ENCODE results near the gene MRPL36.

MRPL36 gene

GRCh38 chr5:1807451-1808185, 8.0 kb upstream of the MRPL36 start:
- Histone ChIP-seq H3K4me3 (ENCODE audit: low read length) (no peak overlapping the region), H3K36me3 (ENCODE audit: insufficient read depth, low read length) (peaks cover 79% of the 10 kb centered on the region), H3K9ac (ENCODE audit: low read depth, low read length) (no peak overlapping the region), H3K4me1 (ENCODE audit: control insufficient read depth, insufficient read depth, low read length) (no peaks in the 10 kb centered on the region), H3K9me3 (replicated peaks; ENCODE audit: low read length) (no peaks in the 10 kb centered on the region), H3K4me2 (ENCODE audit: low read length) (no peak overlapping the region), H3K27me3 (ENCODE audit: control insufficient read depth, insufficient read depth, low read length) (no peaks in the 10 kb centered on the region)

- Histone ChIP-seq H3K9me3 (replicated peaks; ENCODE audit: low read length) (no peaks in the 10 kb centered on the region), H3K4me1 (ENCODE audit: control insufficient read depth, insufficient read depth, low read length) (peaks cover 2% of the 10 kb centered on the region), H3K4me3 (ENCODE audit: low read length) (no peak overlapping the region), H3K36me3 (ENCODE audit: insufficient read depth, low read length) (peaks cover 75% of the 10 kb centered on the region), H3K4me2 (ENCODE audit: low read length) (no peak overlapping the region), H3K9ac (ENCODE audit: low read depth, low read length) (no peak overlapping the region), H3K27me3 (ENCODE audit: control insufficient read depth, insufficient read depth, low read length) (no peaks in the 10 kb centered on the region)
These were observed 7.3 kb upstream of the MRPL36 start for GRCh38 chr5:1806974-1807373.

- peaks cover 4% of the 10 kb centered on the region for H3K4me1 ChIP-seq (ENCODE audit: control insufficient read depth, insufficient read depth, low read length)
- no peak overlapping the region for H3K4me3 ChIP-seq (ENCODE audit: low read length)
- H3K9me3 ChIP-seq (replicated peaks; ENCODE audit: low read length): no peaks in the 10 kb centered on the region
- H3K36me3 ChIP-seq (ENCODE audit: insufficient read depth, low read length): peaks cover 68% of the 10 kb centered on the region
- H3K9ac ChIP-seq (ENCODE audit: low read depth, low read length): no peak overlapping the region
- H3K4me2 ChIP-seq (ENCODE audit: low read length): no peak overlapping the region
- no peaks in the 10 kb centered on the region for H3K27me3 ChIP-seq (ENCODE audit: control insufficient read depth, insufficient read depth, low read length)
These were observed 6.6 kb upstream of the MRPL36 start for GRCh38 chr5:1806199-1806598.

GRCh38 chr5:1805736-1806135, 6.1 kb upstream of the MRPL36 start:
- H3K36me3 ChIP-seq (ENCODE audit: insufficient read depth, low read length): peaks cover 68% of the 10 kb centered on the region
- no peaks in the 10 kb centered on the region for H3K27me3 ChIP-seq (ENCODE audit: control insufficient read depth, insufficient read depth, low read length)
- H3K4me1 ChIP-seq (ENCODE audit: control insufficient read depth, insufficient read depth, low read length): peaks cover 6% of the 10 kb centered on the region

GRCh38 chr5:1805326-1805725, 5.7 kb upstream of the MRPL36 start:
- no peak overlapping the region for H3K4me3 ChIP-seq (ENCODE audit: low read length)
- H3K4me2 ChIP-seq (ENCODE audit: low read length): no peak overlapping the region
- H3K36me3 ChIP-seq (ENCODE audit: insufficient read depth, low read length): peaks cover 67% of the 10 kb centered on the region
- H3K27me3 ChIP-seq (ENCODE audit: control insufficient read depth, insufficient read depth, low read length): no peaks in the 10 kb centered on the region
- no peak overlapping the region for H3K9ac ChIP-seq (ENCODE audit: low read depth, low read length)
- no peaks in the 10 kb centered on the region for H3K9me3 ChIP-seq (replicated peaks; ENCODE audit: low read length)
- peaks cover 10% of the 10 kb centered on the region for H3K4me1 ChIP-seq (ENCODE audit: control insufficient read depth, insufficient read depth, low read length)

More at GRCh38 chr5:1805736-1806135, 6.1 kb upstream of the MRPL36 start:
- Histone ChIP-seq H3K4me3 (ENCODE audit: low read length) (no peak overlapping the region), H3K9ac (ENCODE audit: low read depth, low read length) (no peak overlapping the region), H3K4me2 (ENCODE audit: low read length) (no peak overlapping the region), H3K9me3 (replicated peaks; ENCODE audit: low read length) (no peaks in the 10 kb centered on the region)

GRCh38 chr5:1804001-1804690, 4.5 kb upstream of the MRPL36 start:
- Histone ChIP-seq H3K4me1 (ENCODE audit: control insufficient read depth, insufficient read depth, low read length) (peaks cover 14% of the 10 kb centered on the region), H3K4me3 (ENCODE audit: low read length) (no peak overlapping the region), H3K9me3 (replicated peaks; ENCODE audit: low read length) (no peaks in the 10 kb centered on the region), H3K9ac (ENCODE audit: low read depth, low read length) (no peak overlapping the region), H3K36me3 (ENCODE audit: insufficient read depth, low read length) (peaks cover 57% of the 10 kb centered on the region), H3K27me3 (ENCODE audit: control insufficient read depth, insufficient read depth, low read length) (no peaks in the 10 kb centered on the region), H3K4me2 (ENCODE audit: low read length) (no peak overlapping the region)

GRCh38 chr5:1803192-1803591, 3.6 kb upstream of the MRPL36 start:
- peaks cover 59% of the 10 kb centered on the region for H3K36me3 ChIP-seq (ENCODE audit: insufficient read depth, low read length)
- no peaks in the 10 kb centered on the region for H3K27me3 ChIP-seq (ENCODE audit: control insufficient read depth, insufficient read depth, low read length)

GRCh38 chr5:1801967-1802295, 2.3 kb upstream of the MRPL36 start:
- no peaks in the 10 kb centered on the region for H3K9me3 ChIP-seq (replicated peaks; ENCODE audit: low read length)
- peak overlapping the region; percentile 97 for H3K9ac ChIP-seq (ENCODE audit: low read depth, low read length)
- H3K4me1 ChIP-seq (ENCODE audit: control insufficient read depth, insufficient read depth, low read length): peaks cover 32% of the 10 kb centered on the region
- H3K4me3 ChIP-seq (ENCODE audit: low read length): peak overlapping the region; percentile 99
- peak overlapping the region; percentile 96 for H3K4me2 ChIP-seq (ENCODE audit: low read length)
- H3K27me3 ChIP-seq (ENCODE audit: control insufficient read depth, insufficient read depth, low read length): no peaks in the 10 kb centered on the region
- H3K36me3 ChIP-seq (ENCODE audit: insufficient read depth, low read length): peaks cover 61% of the 10 kb centered on the region

More at GRCh38 chr5:1803192-1803591, 3.6 kb upstream of the MRPL36 start:
- Histone ChIP-seq H3K4me2 (ENCODE audit: low read length) (no peak overlapping the region), H3K9me3 (replicated peaks; ENCODE audit: low read length) (no peaks in the 10 kb centered on the region), H3K4me1 (ENCODE audit: control insufficient read depth, insufficient read depth, low read length) (peaks cover 21% of the 10 kb centered on the region), H3K9ac (ENCODE audit: low read depth, low read length) (no peak overlapping the region), H3K4me3 (ENCODE audit: low read length) (no peak overlapping the region)

- Histone ChIP-seq H3K9me3 (replicated peaks; ENCODE audit: low read length) (no peaks in the 10 kb centered on the region), H3K27me3 (ENCODE audit: control insufficient read depth, insufficient read depth, low read length) (no peaks in the 10 kb centered on the region), H3K4me3 (ENCODE audit: low read length) (peak within 1 kb of the TSS; percentile 99), H3K4me1 (ENCODE audit: control insufficient read depth, insufficient read depth, low read length) (peaks cover 33% of the 10 kb centered on the region), H3K4me2 (ENCODE audit: low read length) (peak within 1 kb of the TSS; percentile 96), H3K9ac (ENCODE audit: low read depth, low read length) (peak within 1 kb of the TSS; percentile 97), H3K36me3 (ENCODE audit: insufficient read depth, low read length) (peaks cover 60% of the 10 kb centered on the region)
These were observed 1.8 kb upstream of the MRPL36 start, which contains the start of gene NDUFS6 for GRCh38 chr5:1801222-1801966. TSS of gene NDUFS6 (plus strand) at chr5:1801407. CDS start at chr5:1801418, 11 bp downstream.

GRCh38 chr5:1800472-1801221, 1.0 kb upstream of the MRPL36 start:
- H3K4me2 ChIP-seq (ENCODE audit: low read length): peak overlapping the region; percentile 96
- H3K9ac ChIP-seq (ENCODE audit: low read depth, low read length): peak overlapping the region; percentile 97
- peaks cover 52% of the 10 kb centered on the region for H3K36me3 ChIP-seq (ENCODE audit: insufficient read depth, low read length)
- H3K9me3 ChIP-seq (replicated peaks; ENCODE audit: low read length): no peaks in the 10 kb centered on the region
- no peaks in the 10 kb centered on the region for H3K27me3 ChIP-seq (ENCODE audit: control insufficient read depth, insufficient read depth, low read length)
- peaks cover 36% of the 10 kb centered on the region for H3K4me1 ChIP-seq (ENCODE audit: control insufficient read depth, insufficient read depth, low read length)
- H3K4me3 ChIP-seq (ENCODE audit: low read length): peak overlapping the region; percentile 99

GRCh38 chr5:1799110-1799601, 481 bp downstream of the MRPL36 start:
- H3K9ac ChIP-seq (ENCODE audit: low read depth, low read length): peak overlapping the region; percentile 97
- H3K36me3 ChIP-seq (ENCODE audit: insufficient read depth, low read length): peaks cover 38% of the 10 kb centered on the region
- peak overlapping the region; percentile 99 for H3K4me3 ChIP-seq (ENCODE audit: low read length)
- peaks cover 49% of the 10 kb centered on the region for H3K4me1 ChIP-seq (ENCODE audit: control insufficient read depth, insufficient read depth, low read length)
- no peaks in the 10 kb centered on the region for H3K9me3 ChIP-seq (replicated peaks; ENCODE audit: low read length)
- H3K27me3 ChIP-seq (ENCODE audit: control insufficient read depth, insufficient read depth, low read length): no peaks in the 10 kb centered on the region
- H3K4me2 ChIP-seq (ENCODE audit: low read length): peak overlapping the region; percentile 93

Data from skeletal muscle satellite cell (primary cell).